Measurements from ENCODE around the gene C10orf71.
A peak's percentile ranks its signal among the peaks of the same experiment; 100 is the strongest.

C10orf71 gene

GRCh38 chr10:49313501-49314070, 14.6 kb downstream of the C10orf71 start:
- DNase-seq (ENCODE audit: low read depth) = peak; percentile 10
- TF ChIP-seq, protein P1, sequence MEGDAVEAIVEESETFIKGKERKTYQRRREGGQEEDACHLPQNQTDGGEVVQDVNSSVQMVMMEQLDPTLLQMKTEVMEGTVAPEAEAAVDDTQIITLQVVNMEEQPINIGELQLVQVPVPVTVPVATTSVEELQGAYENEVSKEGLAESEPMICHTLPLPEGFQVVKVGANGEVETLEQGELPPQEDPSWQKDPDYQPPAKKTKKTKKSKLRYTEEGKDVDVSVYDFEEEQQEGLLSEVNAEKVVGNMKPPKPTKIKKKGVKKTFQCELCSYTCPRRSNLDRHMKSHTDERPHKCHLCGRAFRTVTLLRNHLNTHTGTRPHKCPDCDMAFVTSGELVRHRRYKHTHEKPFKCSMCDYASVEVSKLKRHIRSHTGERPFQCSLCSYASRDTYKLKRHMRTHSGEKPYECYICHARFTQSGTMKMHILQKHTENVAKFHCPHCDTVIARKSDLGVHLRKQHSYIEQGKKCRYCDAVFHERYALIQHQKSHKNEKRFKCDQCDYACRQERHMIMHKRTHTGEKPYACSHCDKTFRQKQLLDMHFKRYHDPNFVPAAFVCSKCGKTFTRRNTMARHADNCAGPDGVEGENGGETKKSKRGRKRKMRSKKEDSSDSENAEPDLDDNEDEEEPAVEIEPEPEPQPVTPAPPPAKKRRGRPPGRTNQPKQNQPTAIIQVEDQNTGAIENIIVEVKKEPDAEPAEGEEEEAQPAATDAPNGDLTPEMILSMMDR (conservative IDR thresholded peaks at IDR 0.05; ENCODE audit: control insufficient read depth, insufficient read depth, low read depth, low read length) = no peak
- H3K4me3 ChIP-seq (ENCODE audit: control insufficient read depth, low read depth, low read length) = no peak overlapping the region

DNA sequence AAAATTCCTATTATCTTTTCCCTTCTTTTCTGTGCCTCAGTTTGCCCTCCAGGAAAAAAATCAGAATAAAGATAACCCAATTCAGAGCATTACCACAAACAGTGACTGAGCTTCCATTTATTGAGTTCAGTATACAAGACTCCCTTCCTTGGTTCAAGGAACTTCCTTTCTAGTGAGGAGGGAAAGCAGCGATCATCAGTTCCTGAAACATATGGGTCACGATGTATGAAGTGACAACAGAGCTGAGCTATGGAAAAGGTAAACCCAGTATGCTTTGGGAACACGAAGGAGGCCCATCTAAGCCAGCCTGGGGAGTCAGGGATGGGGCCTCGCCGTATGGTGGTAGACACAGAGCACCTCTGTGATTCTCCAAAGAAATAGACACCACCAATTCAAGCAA, 15.8 kb downstream of the C10orf71 start:
- DNase-seq (ENCODE audit: low read depth) = no peak
- TF ChIP-seq, protein P1 (conservative IDR thresholded peaks at IDR 0.05; ENCODE audit: control insufficient read depth, insufficient read depth, low read depth, low read length) = no peak
- no peak overlapping the region for H3K4me3 ChIP-seq (ENCODE audit: control insufficient read depth, low read depth, low read length)

DNA sequence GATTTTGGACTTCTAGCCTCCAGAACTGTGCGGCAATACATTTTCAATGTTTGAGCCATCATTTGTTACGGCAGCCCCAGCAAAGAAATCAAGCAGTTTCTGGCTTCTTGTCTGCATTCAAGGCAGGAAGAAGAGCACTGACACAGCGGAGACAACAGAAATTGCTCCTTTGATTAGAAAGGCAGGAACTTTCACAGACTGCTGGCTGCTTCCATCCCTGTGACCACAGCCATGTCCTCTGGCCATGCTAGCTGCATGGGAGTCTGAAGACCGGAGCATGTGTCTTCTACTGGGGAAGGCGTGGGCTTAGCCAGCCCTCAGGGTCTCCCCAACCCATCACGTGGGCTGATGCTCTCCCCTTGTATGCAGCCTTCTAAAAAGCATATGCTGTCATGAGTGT, 19.1 kb downstream of the C10orf71 start:
- TF ChIP-seq, protein P1 (conservative IDR thresholded peaks at IDR 0.05; ENCODE audit: control insufficient read depth, insufficient read depth, low read depth, low read length) = no peak
- no peak overlapping the region for H3K4me3 ChIP-seq (ENCODE audit: control insufficient read depth, low read depth, low read length)
- DNase-seq (ENCODE audit: low read depth) = no peak

GRCh38 chr10:49318755-49319154, 19.8 kb downstream of the C10orf71 start:
- no peak overlapping the region for H3K4me3 ChIP-seq (ENCODE audit: control insufficient read depth, low read depth, low read length)
- no peak for DNase-seq (ENCODE audit: low read depth)
- TF ChIP-seq, protein P1 (conservative IDR thresholded peaks at IDR 0.05; ENCODE audit: control insufficient read depth, insufficient read depth, low read depth, low read length) = no peak

DNA sequence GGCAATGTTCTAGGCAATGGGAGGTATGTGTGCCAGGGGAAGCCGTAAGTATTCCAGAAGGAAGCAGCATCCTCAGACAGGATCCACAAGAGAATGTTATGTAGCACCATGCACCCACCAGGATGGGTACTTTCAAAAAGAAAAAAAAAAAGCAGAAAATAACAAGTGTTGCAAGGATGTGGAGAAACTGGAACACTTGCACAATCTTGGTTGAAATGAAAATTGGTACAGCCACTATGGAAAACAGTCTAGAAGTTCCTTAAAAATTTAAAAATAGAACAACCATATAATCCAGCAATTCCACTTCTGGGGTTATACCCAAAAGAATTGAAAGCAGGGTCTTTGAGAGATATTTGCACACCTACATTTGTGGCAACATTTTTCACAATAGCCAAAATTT, 20.2 kb downstream of the C10orf71 start:
- H3K4me3 ChIP-seq (ENCODE audit: control insufficient read depth, low read depth, low read length) = no peak overlapping the region
- no peak for DNase-seq (ENCODE audit: low read depth)
- TF ChIP-seq, protein P1 (conservative IDR thresholded peaks at IDR 0.05; ENCODE audit: control insufficient read depth, insufficient read depth, low read depth, low read length) = no peak

DNA sequence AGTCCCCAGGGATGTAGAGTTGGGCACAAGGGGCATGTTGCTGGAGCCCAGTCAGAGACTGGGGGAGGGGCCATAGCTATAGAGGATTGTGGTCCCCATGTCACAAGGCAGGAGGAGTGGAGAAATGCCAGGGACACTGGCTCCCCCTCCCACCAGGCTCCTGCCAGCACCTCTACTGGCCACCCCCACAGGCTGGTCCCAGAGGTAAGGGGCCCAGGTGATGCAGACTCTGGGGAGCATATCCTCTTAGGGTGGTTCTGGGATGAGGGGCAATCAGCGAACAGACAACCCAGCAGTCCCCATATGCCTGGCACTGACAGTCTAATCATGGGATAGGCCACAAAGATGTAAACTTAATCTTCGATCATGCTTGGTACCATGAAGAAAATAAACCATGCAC, 21.2 kb downstream of the C10orf71 start:
- TF ChIP-seq, protein P1 (conservative IDR thresholded peaks at IDR 0.05; ENCODE audit: control insufficient read depth, insufficient read depth, low read depth, low read length) = no peak
- no peak for DNase-seq (ENCODE audit: low read depth)
- no peak overlapping the region for H3K4me3 ChIP-seq (ENCODE audit: control insufficient read depth, low read depth, low read length)

DNA sequence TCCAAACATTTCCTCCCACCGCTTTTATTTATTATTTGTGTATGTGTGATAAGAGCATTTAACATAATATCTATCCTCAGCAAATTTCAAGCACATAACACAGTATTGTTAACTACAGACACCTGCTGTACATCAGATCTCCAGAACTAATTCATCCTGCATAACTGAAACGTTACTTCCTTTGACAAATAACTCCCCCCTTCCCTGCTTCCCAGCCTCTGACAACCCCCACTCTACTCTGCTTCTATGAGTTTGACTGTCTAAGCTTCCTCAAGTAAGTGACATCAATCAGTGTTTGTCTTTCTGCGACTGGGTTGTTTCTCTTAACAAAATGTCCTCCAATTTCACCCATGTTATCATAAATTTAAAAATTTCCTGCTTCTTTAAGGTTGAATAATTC, 22.1 kb downstream of the C10orf71 start:
- DNase-seq (ENCODE audit: low read depth) = no peak
- TF ChIP-seq, protein P1 (conservative IDR thresholded peaks at IDR 0.05; ENCODE audit: control insufficient read depth, insufficient read depth, low read depth, low read length) = no peak
- no peak overlapping the region for H3K4me3 ChIP-seq (ENCODE audit: control insufficient read depth, low read depth, low read length)

Measured in fibroblast of mammary gland (primary cell).